Tibial nerve (tissue), 3 donors: Measurements from ENCODE around the gene ZNF622.

Source experiments
- POLR2A ChIP-seq, 2 donors: fragments of 450-650 bp; IDR thresholded peaks; one replicate each; pipeline ENCODE4 v1.6.1; 2017; ENCODE audit warnings: antibody characterized with exemption in 2 of 2, mild to moderate bottlenecking in 2 of 2, moderate library complexity in 2 of 2
- TF ChIP-seq, protein P1 (sequence below), 5 experiments: fragments of 200-600 bp in 3 of 5; fragments of 450-650 bp in 2 of 5; sonication (generic) in 3 of 5; IDR thresholded peaks; one replicate each; pipeline ENCODE4 v1.5.1; 2016 to 2019; ENCODE audit warnings: antibody characterized with exemption in 5 of 5, mild to moderate bottlenecking in 3 of 5, moderate library complexity in 2 of 5

DNA sequence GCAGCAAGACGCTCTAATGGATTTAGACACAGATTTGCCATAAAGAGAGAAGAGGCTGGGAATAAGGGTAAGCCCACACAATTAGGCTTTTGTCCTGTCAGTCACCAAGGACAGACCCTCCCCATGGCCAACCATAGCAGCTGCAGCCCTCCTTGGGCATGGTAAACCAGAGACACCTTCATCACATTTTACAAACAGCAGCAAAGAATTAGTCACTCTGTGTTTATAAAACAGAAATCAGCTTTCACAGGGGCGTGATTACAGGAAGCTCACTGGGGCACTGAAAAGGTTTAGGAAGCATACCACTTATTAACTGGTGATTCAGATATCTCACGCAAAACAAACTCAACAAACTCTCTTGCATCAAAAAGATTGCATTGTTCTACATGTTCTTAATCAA lies 37.3 kb upstream of the ZNF622 start:
- TF ChIP-seq, protein P1, sequence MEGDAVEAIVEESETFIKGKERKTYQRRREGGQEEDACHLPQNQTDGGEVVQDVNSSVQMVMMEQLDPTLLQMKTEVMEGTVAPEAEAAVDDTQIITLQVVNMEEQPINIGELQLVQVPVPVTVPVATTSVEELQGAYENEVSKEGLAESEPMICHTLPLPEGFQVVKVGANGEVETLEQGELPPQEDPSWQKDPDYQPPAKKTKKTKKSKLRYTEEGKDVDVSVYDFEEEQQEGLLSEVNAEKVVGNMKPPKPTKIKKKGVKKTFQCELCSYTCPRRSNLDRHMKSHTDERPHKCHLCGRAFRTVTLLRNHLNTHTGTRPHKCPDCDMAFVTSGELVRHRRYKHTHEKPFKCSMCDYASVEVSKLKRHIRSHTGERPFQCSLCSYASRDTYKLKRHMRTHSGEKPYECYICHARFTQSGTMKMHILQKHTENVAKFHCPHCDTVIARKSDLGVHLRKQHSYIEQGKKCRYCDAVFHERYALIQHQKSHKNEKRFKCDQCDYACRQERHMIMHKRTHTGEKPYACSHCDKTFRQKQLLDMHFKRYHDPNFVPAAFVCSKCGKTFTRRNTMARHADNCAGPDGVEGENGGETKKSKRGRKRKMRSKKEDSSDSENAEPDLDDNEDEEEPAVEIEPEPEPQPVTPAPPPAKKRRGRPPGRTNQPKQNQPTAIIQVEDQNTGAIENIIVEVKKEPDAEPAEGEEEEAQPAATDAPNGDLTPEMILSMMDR (IDR thresholded peaks at IDR 0.05), result no peak
- no peak for TF ChIP-seq POLR2A (IDR thresholded peaks at IDR 0.05)
